WTC11 (cell line): Measurements from ENCODE around the gene RABEPK. TPM values are rescaled to one million over a fixed set of nuclear protein-coding genes. Genes with fewer than 3 reads are reported as not detected.

Experiments used
- ATAC-seq: fragments of 200-7000 bp; cut with Tn5 transposase; 2 replicates; pipeline ENCODE4 v1.10.0; 2021; ENCODE audit warnings: mild to moderate bottlenecking, moderate library complexity
- CTCF ChIA-PET: fragments of 300-600 bp; sonication (Branson Sonifier 250); formaldehyde crosslinking; loops from one replicate; lab custom pipeline; 2021; ENCODE audit warnings: antibody characterized with exemption; lab: Charles Lee
- POLR2A ChIA-PET: fragments of 350-600 bp; sonication (Branson Sonifier 250); formaldehyde crosslinking; loops from one replicate; lab custom pipeline; 2021; ENCODE audit warnings: antibody characterized with exemption; lab: Charles Lee
- DNase-seq: peaks from one replicate; pipeline ENCODE4 v3.0.0; 2021; ENCODE audit warnings: low spot score
- H3K27ac Mint-ChIP-seq: 2 replicates; pipeline ENCODE4 v1.8.0; 2021; ENCODE audit warnings: mixed read lengths
- H3K27me3 Mint-ChIP-seq: 2 replicates; pipeline ENCODE4 v1.8.0; 2021; ENCODE audit warnings: low read depth, mild to moderate bottlenecking, moderate library complexity, mixed read lengths
- H3K36me3 Mint-ChIP-seq: 2 replicates; pipeline ENCODE4 v1.8.0; 2021; ENCODE audit warnings: mixed read lengths
- H3K4me1 Mint-ChIP-seq: 2 replicates; pipeline ENCODE4 v1.8.0; 2022; ENCODE audit warnings: mixed read lengths
- H3K4me3 Mint-ChIP-seq: 2 replicates; pipeline ENCODE4 v1.8.0; 2021; ENCODE audit warnings: mild to moderate bottlenecking, moderate library complexity, mixed read lengths
- H3K9me3 Mint-ChIP-seq: 2 replicates; pipeline ENCODE4 v1.8.0; 2021; ENCODE audit warnings: mixed read lengths
- ERG ChIP-seq: fragments of 250-450 bp; sonication (Bioruptor Pico); IDR thresholded peaks from 2 replicates; pipeline ENCODE4 v1.8.0; 2021; ENCODE audit warnings: mild to moderate bottlenecking
- ESRRA ChIP-seq: sonication (generic); formaldehyde crosslinking; IDR thresholded peaks from 2 replicates; pipeline ENCODE4 v1.8.1; 2022; ENCODE audit warnings: mild to moderate bottlenecking, missing genetic modification reagents, borderline replicate concordance
- GTF2I ChIP-seq: fragments of 250-450 bp; sonication (Bioruptor Pico); conservative IDR thresholded peaks from 2 replicates; pipeline ENCODE4 v1.4.0; 2021; ENCODE audit warnings: mild to moderate bottlenecking
- IRF2 ChIP-seq: sonication (generic); formaldehyde crosslinking; IDR thresholded peaks from 2 replicates; pipeline ENCODE4 v1.8.0; 2022; ENCODE audit warnings: low read depth, missing genetic modification reagents, borderline replicate concordance
- NFE2L1 ChIP-seq: sonication (generic); formaldehyde crosslinking; IDR thresholded peaks from 2 replicates; pipeline ENCODE4 v1.8.1; 2023; ENCODE audit warnings: missing genetic modification reagents
- NR1H2 ChIP-seq: sonication (generic); formaldehyde crosslinking; IDR thresholded peaks from 2 replicates; pipeline ENCODE4 v1.9.0; 2021; ENCODE audit warnings: mild to moderate bottlenecking, moderate library complexity, missing genetic modification reagents
- NR2C2 ChIP-seq: sonication (generic); formaldehyde crosslinking; IDR thresholded peaks from 2 replicates; pipeline ENCODE4 v1.8.0; 2022; ENCODE audit warnings: mild to moderate bottlenecking, missing genetic modification reagents
- NR3C1 ChIP-seq: sonication (generic); formaldehyde crosslinking; conservative IDR thresholded peaks from 2 replicates; pipeline ENCODE4 v1.8.1; 2023; ENCODE audit warnings: low read depth, mild to moderate bottlenecking, missing genetic modification reagents
- OVOL2 ChIP-seq: fragments of 250-450 bp; sonication (Bioruptor Pico); IDR thresholded peaks from 2 replicates; pipeline ENCODE4 v1.9.0; 2021; ENCODE audit warnings: mild to moderate bottlenecking, borderline replicate concordance
- PRDM15 ChIP-seq: sonication (generic); formaldehyde crosslinking; IDR thresholded peaks from 2 replicates; pipeline ENCODE4 v1.8.0; 2022; ENCODE audit warnings: missing genetic modification reagents
- RELA ChIP-seq: sonication (generic); formaldehyde crosslinking; IDR thresholded peaks from 2 replicates; pipeline ENCODE4 v1.8.1; 2022; ENCODE audit warnings: missing genetic modification reagents, mild to moderate bottlenecking, borderline replicate concordance
- ZNF121 ChIP-seq: sonication (generic); formaldehyde crosslinking; IDR thresholded peaks from 2 replicates; pipeline ENCODE4 v1.8.0; 2023; ENCODE audit warnings: missing genetic modification reagents
- ZNF317 ChIP-seq: sonication (generic); formaldehyde crosslinking; IDR thresholded peaks from 2 replicates; pipeline ENCODE4 v1.8.1; 2023; ENCODE audit warnings: low read depth, mild to moderate bottlenecking, moderate library complexity, missing genetic modification reagents, borderline replicate concordance
- total RNA-seq: library from RNA; stranded (reverse); gene quantifications from 3 replicates; pipeline ENCODE4 v1.2.3, GENCODE V29; 2021
- TF ChIP-seq, protein P1 (sequence below): sonication (generic); formaldehyde crosslinking; IDR thresholded peaks from 2 replicates; pipeline ENCODE4 v1.8.0; 2023; ENCODE audit warnings: missing genetic modification reagents, mild to moderate bottlenecking, borderline replicate concordance
- TF ChIP-seq, protein P2 (sequence below): sonication (generic); formaldehyde crosslinking; IDR thresholded peaks from 2 replicates; pipeline ENCODE4 v1.8.1; 2023; ENCODE audit warnings: mild to moderate bottlenecking, moderate library complexity, missing genetic modification reagents

RABEPK gene
- total RNA-seq, 1 experiment from 2014 or later = 25.5 TPM

DNA sequence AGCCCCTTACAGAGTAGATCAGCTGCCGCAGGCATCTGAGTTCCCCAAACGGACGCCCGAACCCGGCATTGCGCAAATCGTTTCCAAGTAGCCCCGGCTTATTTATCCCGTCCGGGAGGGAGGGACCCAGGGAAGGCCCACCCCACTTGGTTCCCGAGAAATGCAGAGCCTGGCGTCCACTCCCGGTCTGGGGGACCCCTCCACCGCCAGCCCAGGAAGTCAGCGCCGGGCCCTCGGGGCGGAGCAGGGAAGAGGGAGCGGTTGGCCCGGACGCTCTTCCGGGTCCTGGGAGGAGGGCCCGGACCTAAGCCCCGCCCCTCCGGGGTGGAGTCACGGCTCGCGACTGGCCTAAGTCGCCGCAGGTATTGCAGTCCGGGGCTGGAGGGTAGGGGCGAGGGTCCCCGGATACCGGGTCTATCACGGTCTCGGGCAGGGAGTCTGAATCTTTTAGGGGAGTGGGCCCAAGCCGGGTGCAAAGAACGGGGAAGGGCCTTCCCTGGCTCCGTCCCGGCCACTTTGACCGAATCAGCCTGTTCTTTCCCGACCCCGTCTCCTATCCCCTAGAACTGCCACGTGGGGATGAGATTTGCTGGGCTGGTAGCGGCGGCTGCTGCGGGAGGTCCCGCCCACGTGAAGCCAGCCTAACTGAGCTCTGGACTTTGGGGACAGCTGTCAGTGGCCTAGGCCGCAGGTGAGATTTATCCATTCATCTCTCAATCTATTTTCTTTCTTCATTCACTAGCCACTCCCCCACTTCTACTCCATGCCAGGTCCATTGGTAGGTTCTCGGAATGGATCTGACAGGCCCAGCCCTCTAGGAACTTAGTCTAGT, at the start of gene RABEPK (continued):
- TF ChIP-seq NR2C2 (CRISPR knock-in tag) (no peak), RELA (no peak), ZNF317 (CRISPR knock-in tag) (0 out of 2 replicates have a peak, but pooled peaks have one; percentile 11), NR3C1 (CRISPR knock-in tag) (no peak)

DNA sequence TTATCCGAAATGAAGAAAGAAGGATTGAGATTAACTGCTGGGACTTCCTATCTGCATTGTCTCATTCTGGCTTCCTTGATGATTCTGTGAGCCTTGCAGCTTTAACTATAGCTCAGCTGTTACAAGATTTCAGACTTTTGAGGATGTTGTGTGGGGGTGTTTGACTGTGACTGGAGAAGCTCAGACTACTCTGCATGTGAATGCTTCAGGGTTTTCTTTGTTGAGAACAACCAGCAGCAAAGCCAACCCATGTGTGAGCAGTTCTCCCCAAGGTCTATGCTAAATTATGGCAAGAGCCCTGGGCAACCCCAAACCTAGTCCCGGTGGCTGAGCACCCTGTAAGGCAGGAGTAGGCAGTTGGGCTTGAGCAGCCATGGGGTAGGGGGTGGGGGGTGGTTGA, 48.6 kb upstream of the RABEPK start:
- H3K9me3 Mint-ChIP-seq = no peaks in the 10 kb centered on the region
- ChIA-PET POLR2A (interaction anchor here (0.8 kb wide), 1 partner anchor 144 kb away, joined by 3 read pairs; no protein-coding TSS in a partner anchor), CTCF (interaction anchor here (1.4 kb wide), 1 partner anchor 9 kb away, joined by 6 read pairs; the partner anchor contains the start of gene SCAI)
- peaks cover 37% of the 10 kb centered on the region for H3K36me3 Mint-ChIP-seq
- ATAC-seq = peak; percentile 74
- peaks cover 4% of the 10 kb centered on the region for H3K4me1 Mint-ChIP-seq
- no peak overlapping the region for H3K4me3 Mint-ChIP-seq
- no peaks in the 10 kb centered on the region for H3K27me3 Mint-ChIP-seq
- TF ChIP-seq GTF2I (CRISPR knock-in tag) (no peak), ZNF121 (CRISPR knock-in tag) (no peak), PRDM15 (no peak), NR1H2 (no peak), NR3C1 (CRISPR knock-in tag) (no peak)
- H3K27ac Mint-ChIP-seq = peak overlapping the region; percentile 66; the same call in 1 of the 2 replicates
- DNase-seq = no peak

DNA sequence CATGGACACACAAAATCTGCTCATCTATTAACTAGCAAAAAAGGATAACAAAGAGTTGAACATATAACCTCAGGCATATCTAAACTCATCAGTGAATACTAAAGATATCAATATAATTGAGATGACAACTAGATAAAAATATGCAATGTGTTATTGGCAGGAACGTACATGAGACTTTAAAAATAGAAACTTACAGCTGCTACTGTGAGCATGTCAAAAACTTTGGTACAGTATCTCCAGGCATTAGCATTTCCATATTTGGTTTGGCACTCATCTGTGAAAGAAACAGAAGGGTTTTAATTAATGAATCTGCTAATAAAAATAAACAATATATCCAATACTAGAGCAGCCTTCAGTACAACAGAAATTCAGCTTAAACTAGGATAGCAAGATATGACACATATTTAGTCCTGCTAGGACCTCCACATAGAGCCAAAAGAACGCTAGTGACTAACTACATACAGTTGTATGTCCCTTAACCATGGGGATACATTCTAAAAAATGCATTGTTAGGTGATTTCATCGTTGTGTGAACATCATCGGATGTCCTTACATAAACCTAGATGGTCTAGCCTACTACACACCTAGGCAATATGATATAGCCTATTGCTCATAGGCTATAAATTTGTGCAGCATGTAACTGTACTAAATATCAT, 46.5 kb upstream of the RABEPK start:
- Mint-ChIP-seq H3K36me3 (peaks cover 42% of the 10 kb centered on the region), H3K9me3 (no peaks in the 10 kb centered on the region), H3K4me1 (peaks cover 4% of the 10 kb centered on the region), H3K4me3 (no peak overlapping the region), H3K27ac (no peak overlapping the region), H3K27me3 (no peaks in the 10 kb centered on the region)
- POLR2A ChIA-PET = no interaction called here
- DNase-seq (no peak), ATAC-seq (no peak)
- CTCF ChIA-PET = no interaction called here
- no peak for TF ChIP-seq ZNF121 (CRISPR knock-in tag)
- TF ChIP-seq NFE2L1 (CRISPR knock-in tag) = no peak
- no peak for TF ChIP-seq ERG
- no peak for TF ChIP-seq IRF2 (CRISPR knock-in tag)
- TF ChIP-seq ESRRA (CRISPR knock-in tag) = no peak
- TF ChIP-seq, protein P1, sequence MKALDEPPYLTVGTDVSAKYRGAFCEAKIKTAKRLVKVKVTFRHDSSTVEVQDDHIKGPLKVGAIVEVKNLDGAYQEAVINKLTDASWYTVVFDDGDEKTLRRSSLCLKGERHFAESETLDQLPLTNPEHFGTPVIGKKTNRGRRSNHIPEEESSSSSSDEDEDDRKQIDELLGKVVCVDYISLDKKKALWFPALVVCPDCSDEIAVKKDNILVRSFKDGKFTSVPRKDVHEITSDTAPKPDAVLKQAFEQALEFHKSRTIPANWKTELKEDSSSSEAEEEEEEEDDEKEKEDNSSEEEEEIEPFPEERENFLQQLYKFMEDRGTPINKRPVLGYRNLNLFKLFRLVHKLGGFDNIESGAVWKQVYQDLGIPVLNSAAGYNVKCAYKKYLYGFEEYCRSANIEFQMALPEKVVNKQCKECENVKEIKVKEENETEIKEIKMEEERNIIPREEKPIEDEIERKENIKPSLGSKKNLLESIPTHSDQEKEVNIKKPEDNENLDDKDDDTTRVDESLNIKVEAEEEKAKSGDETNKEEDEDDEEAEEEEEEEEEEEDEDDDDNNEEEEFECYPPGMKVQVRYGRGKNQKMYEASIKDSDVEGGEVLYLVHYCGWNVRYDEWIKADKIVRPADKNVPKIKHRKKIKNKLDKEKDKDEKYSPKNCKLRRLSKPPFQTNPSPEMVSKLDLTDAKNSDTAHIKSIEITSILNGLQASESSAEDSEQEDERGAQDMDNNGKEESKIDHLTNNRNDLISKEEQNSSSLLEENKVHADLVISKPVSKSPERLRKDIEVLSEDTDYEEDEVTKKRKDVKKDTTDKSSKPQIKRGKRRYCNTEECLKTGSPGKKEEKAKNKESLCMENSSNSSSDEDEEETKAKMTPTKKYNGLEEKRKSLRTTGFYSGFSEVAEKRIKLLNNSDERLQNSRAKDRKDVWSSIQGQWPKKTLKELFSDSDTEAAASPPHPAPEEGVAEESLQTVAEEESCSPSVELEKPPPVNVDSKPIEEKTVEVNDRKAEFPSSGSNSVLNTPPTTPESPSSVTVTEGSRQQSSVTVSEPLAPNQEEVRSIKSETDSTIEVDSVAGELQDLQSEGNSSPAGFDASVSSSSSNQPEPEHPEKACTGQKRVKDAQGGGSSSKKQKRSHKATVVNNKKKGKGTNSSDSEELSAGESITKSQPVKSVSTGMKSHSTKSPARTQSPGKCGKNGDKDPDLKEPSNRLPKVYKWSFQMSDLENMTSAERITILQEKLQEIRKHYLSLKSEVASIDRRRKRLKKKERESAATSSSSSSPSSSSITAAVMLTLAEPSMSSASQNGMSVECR (CRISPR knock-in tag) = no peak
- TF ChIP-seq, protein P2, sequence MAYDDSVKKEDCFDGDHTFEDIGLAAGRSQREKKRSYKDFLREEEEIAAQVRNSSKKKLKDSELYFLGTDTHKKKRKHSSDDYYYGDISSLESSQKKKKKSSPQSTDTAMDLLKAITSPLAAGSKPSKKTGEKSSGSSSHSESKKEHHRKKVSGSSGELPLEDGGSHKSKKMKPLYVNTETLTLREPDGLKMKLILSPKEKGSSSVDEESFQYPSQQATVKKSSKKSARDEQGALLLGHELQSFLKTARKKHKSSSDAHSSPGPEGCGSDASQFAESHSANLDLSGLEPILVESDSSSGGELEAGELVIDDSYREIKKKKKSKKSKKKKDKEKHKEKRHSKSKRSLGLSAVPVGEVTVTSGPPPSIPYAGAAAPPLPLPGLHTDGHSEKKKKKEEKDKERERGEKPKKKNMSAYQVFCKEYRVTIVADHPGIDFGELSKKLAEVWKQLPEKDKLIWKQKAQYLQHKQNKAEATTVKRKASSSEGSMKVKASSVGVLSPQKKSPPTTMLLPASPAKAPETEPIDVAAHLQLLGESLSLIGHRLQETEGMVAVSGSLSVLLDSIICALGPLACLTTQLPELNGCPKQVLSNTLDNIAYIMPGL = no peak
- no peak for TF ChIP-seq PRDM15
- TF ChIP-seq OVOL2 (CRISPR knock-in tag) = no peak
